ENCODE measurements around the gene ENC1. TPM values are rescaled to one million over a fixed set of nuclear protein-coding genes. Genes with fewer than 3 reads are reported as not detected.

ENC1 gene
- polyA plus RNA-seq, 2 of the 4 experiments (the other 2 are of a cell fraction), result 17.0 to 20.0 TPM

GRCh38 chr5:74670396-74671038, 30.0 kb upstream of the ENC1 start (continued):
- TF ChIP-seq FOXS1 (CRISPR knock-in tag; IDR thresholded peaks at IDR 0.05), result no peak
- no peak for TF ChIP-seq MYC (IDR thresholded peaks at IDR 0.05; ENCODE audit: borderline replicate concordance, low read length)
- TF ChIP-seq E2F6 (IDR thresholded peaks at IDR 0.05; ENCODE audit: borderline replicate concordance, low read depth), result no peak

DNA sequence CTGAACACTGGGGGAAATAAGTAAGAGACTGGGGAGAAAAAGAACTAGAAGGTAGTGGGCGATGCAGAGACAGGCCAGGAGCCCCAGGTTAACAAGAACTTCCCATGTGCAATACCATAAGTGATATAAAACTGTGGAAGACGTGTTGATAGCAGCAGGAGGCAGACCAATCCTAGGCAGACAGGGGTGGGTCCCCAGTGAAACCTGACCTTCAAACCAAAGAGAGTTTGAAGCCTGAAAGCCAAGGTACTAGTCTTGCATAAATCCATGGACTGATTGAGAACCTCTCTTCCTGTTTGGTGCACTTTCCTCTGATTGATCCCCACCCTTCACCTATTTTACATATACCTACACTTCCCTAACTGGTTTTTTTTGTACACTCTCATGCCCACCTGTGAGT, 29.3 kb upstream of the ENC1 start:
- H3K4me1 ChIP-seq, result 0 out of 3 replicates have a peak, but pooled peaks cover 6% of the 10 kb centered on the region
- DNase-seq (ENCODE audit: low read depth in 1 of 2, low spot score in 1 of 2), result no peak
- 32% methylated on average over 2 of the region's 2 CpGs for WGBS (ENCODE audit: missing lambda C conversion rate)
- no peak overlapping the region for H3K4me2 ChIP-seq
- no peak for FAIRE-seq
- ATAC-seq, result no peak
- ChIA-PET POLR2A (no interaction called here), CTCF (no interaction called here)
- no peak for TF ChIP-seq ZNF302 (CRISPR knock-in tag; IDR thresholded peaks at IDR 0.05)
- TF ChIP-seq HOXB13 (CRISPR knock-in tag; IDR thresholded peaks at IDR 0.05; ENCODE audit: low read depth), result no peak
- TF ChIP-seq, protein P1, sequence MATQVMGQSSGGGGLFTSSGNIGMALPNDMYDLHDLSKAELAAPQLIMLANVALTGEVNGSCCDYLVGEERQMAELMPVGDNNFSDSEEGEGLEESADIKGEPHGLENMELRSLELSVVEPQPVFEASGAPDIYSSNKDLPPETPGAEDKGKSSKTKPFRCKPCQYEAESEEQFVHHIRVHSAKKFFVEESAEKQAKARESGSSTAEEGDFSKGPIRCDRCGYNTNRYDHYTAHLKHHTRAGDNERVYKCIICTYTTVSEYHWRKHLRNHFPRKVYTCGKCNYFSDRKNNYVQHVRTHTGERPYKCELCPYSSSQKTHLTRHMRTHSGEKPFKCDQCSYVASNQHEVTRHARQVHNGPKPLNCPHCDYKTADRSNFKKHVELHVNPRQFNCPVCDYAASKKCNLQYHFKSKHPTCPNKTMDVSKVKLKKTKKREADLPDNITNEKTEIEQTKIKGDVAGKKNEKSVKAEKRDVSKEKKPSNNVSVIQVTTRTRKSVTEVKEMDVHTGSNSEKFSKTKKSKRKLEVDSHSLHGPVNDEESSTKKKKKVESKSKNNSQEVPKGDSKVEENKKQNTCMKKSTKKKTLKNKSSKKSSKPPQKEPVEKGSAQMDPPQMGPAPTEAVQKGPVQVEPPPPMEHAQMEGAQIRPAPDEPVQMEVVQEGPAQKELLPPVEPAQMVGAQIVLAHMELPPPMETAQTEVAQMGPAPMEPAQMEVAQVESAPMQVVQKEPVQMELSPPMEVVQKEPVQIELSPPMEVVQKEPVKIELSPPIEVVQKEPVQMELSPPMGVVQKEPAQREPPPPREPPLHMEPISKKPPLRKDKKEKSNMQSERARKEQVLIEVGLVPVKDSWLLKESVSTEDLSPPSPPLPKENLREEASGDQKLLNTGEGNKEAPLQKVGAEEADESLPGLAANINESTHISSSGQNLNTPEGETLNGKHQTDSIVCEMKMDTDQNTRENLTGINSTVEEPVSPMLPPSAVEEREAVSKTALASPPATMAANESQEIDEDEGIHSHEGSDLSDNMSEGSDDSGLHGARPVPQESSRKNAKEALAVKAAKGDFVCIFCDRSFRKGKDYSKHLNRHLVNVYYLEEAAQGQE (IDR thresholded peaks at IDR 0.05), result no peak
- TF ChIP-seq, protein P2, sequence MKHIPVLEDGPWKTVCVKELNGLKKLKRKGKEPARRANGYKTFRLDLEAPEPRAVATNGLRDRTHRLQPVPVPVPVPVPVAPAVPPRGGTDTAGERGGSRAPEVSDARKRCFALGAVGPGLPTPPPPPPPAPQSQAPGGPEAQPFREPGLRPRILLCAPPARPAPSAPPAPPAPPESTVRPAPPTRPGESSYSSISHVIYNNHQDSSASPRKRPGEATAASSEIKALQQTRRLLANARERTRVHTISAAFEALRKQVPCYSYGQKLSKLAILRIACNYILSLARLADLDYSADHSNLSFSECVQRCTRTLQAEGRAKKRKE (CRISPR knock-in tag; IDR thresholded peaks at IDR 0.05; ENCODE audit: low read depth), result no peak
- no peak for TF ChIP-seq E2F6 (IDR thresholded peaks at IDR 0.05; ENCODE audit: borderline replicate concordance, low read depth)
- TF ChIP-seq, protein P3, sequence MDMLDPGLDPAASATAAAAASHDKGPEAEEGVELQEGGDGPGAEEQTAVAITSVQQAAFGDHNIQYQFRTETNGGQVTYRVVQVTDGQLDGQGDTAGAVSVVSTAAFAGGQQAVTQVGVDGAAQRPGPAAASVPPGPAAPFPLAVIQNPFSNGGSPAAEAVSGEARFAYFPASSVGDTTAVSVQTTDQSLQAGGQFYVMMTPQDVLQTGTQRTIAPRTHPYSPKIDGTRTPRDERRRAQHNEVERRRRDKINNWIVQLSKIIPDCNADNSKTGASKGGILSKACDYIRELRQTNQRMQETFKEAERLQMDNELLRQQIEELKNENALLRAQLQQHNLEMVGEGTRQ (IDR thresholded peaks at IDR 0.05), result no peak
- TF ChIP-seq FOXS1 (CRISPR knock-in tag; IDR thresholded peaks at IDR 0.05), result no peak
- no peak for TF ChIP-seq CHD4 (IDR thresholded peaks at IDR 0.05; ENCODE audit: borderline replicate concordance)
- no peak for TF ChIP-seq EHMT2 (IDR thresholded peaks at IDR 0.05; ENCODE audit: low read depth)
- no peak for TF ChIP-seq ESRRA (IDR thresholded peaks at IDR 0.05; ENCODE audit: borderline replicate concordance, low read length)
- no peak for TF ChIP-seq CBX8 (IDR thresholded peaks at IDR 0.05)
- TF ChIP-seq BHLHE40 (IDR thresholded peaks at IDR 0.05; ENCODE audit: low read depth, low read length), result no peak
- TF ChIP-seq, protein P4, sequence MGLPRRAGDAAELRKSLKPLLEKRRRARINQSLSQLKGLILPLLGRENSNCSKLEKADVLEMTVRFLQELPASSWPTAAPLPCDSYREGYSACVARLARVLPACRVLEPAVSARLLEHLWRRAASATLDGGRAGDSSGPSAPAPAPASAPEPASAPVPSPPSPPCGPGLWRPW (IDR thresholded peaks at IDR 0.05), result no peak
- no peak for TF ChIP-seq TFCP2L1 (CRISPR knock-in tag; IDR thresholded peaks at IDR 0.05)
- TF ChIP-seq HOXB5 (CRISPR knock-in tag; IDR thresholded peaks at IDR 0.05), result no peak
- no peak for TF ChIP-seq HEYL (CRISPR knock-in tag; IDR thresholded peaks at IDR 0.05)
- no peak for TF ChIP-seq CTCF (IDR thresholded peaks at IDR 0.05)
- H3K4me3 ChIP-seq, result no peak overlapping the region
- H3K27ac ChIP-seq, result no peak overlapping the region
- H3K9me3 ChIP-seq, result no peaks in the 10 kb centered on the region

All from A549 (cell line).